Caco-2 (cell line): ENCODE data around the gene ZNF521. TPM values are rescaled to one million over a fixed set of nuclear protein-coding genes. Genes with fewer than 3 reads are reported as not detected.

ENCODE experiments used
- BruUV-seq: library from RNA; stranded (reverse); fragments of 400-500 nt; replicated peaks from 2 replicates; lab custom pipeline; 2021; lab: Mats Ljungman, UMichigan
- CTCF ChIA-PET: fragments of 300-600 bp; sonication (Branson Sonifier 250); formaldehyde crosslinking; loops from one replicate; lab custom pipeline; 2022; ENCODE audit warnings: antibody characterized with exemption; lab: Charles Lee
- POLR2A ChIA-PET: fragments of 300-600 bp; sonication (Branson Sonifier 250); formaldehyde crosslinking; loops from one replicate; lab custom pipeline; 2022; ENCODE audit warnings: antibody characterized with exemption; lab: Charles Lee
- DNase-seq, 2 experiments: peaks; one replicate each; pipeline versions ENCODE4 v3.0.0 to v3.0.0-alpha.2; 2020 to 2022
- H3K27me3 ChIP-seq: replicated peaks from 2 replicates; pipeline ENCODE4 v1.6.0; 2011; ENCODE audit warnings: low read length; ENCODE audit not compliant: control insufficient read depth, insufficient read depth
- H3K36me3 ChIP-seq: 2 replicates; pipeline ENCODE4 v1.5.1; 2011; ENCODE audit warnings: low read length; ENCODE audit not compliant: control insufficient read depth, insufficient read depth
- H3K4me1 ChIP-seq: fragments of 250-450 bp; sonication (Bioruptor Pico); 2 replicates; pipeline ENCODE4 v1.5.1; 2020; ENCODE audit warnings: mild to moderate bottlenecking
- H3K4me3 ChIP-seq: 2 replicates; pipeline ENCODE4 v1.5.1; 2011; ENCODE audit warnings: low read depth, mild to moderate bottlenecking, control low read depth, low read length
- H3K9me3 ChIP-seq: fragments of 250-450 bp; sonication (Bioruptor Pico); 2 replicates; pipeline ENCODE4 v1.5.1; 2020; ENCODE audit warnings: mild to moderate bottlenecking, moderate library complexity
- H3K27ac Mint-ChIP-seq: one replicate; pipeline ENCODE4 v1.8.0; 2022; ENCODE audit warnings: mixed read lengths; ENCODE audit not compliant: unreplicated experiment
- H3K27me3 Mint-ChIP-seq: one replicate; pipeline ENCODE4 v1.8.0; 2022; ENCODE audit warnings: mixed read lengths; ENCODE audit not compliant: insufficient read depth, unreplicated experiment
- H3K36me3 Mint-ChIP-seq: one replicate; pipeline ENCODE4 v1.8.0; 2022; ENCODE audit warnings: mild to moderate bottlenecking, mixed read lengths; ENCODE audit not compliant: insufficient read depth, unreplicated experiment
- H3K4me1 Mint-ChIP-seq: one replicate; pipeline ENCODE4 v1.8.0; 2022; ENCODE audit warnings: low read depth, mixed read lengths; ENCODE audit not compliant: unreplicated experiment
- H3K4me3 Mint-ChIP-seq: one replicate; pipeline ENCODE4 v1.8.0; 2022; ENCODE audit warnings: mild to moderate bottlenecking, moderate library complexity, mixed read lengths; ENCODE audit not compliant: unreplicated experiment
- H3K9me3 Mint-ChIP-seq: one replicate; pipeline ENCODE4 v1.8.0; 2022; ENCODE audit warnings: mixed read lengths; ENCODE audit not compliant: unreplicated experiment
- CTCF ChIP-seq, 2 experiments: fragments of 200-600 bp in 1 of 2; IDR thresholded peaks; 1 replicate in 1 of 2; 2 replicates in 1 of 2; pipeline versions ENCODE4 v1.5.1 to v1.8.0; 2011 to 2022; ENCODE audit warnings: antibody characterized with exemption in 1 of 2, control low read depth in 1 of 2, inconsistent platforms in 1 of 2, low read depth in 1 of 2, low read length in 1 of 2, mild to moderate bottlenecking in 1 of 2, moderate library complexity in 1 of 2; ENCODE audit not compliant: insufficient read depth in 1 of 2, severe bottlenecking in 1 of 2, unreplicated experiment in 1 of 2
- intact Hi-C: fragments of 100-400 bp; cut with micrococcal nuclease; formaldehyde crosslinking; loops from one replicate; pipeline ENCODE4 v1.10.0; 2022; ENCODE audit not compliant: unreplicated experiment
- total RNA-seq: library from RNA; stranded (reverse); gene quantifications from 2 replicates; pipeline ENCODE4 v1.2.3, GENCODE V29; 2022

ZNF521 gene
- total RNA-seq, 1 experiment from 2014 or later: not detected

GRCh38 chr18:25067275-25068025 lies 284.5 kb downstream of the ZNF521 start:
- Histone ChIP-seq H3K27me3 (no peaks in the 10 kb centered on the region), H3K4me1 (no peaks in the 10 kb centered on the region), H3K4me3 (no peak overlapping the region), H3K9me3 (no peaks in the 10 kb centered on the region), H3K36me3 (no peaks in the 10 kb centered on the region)
- no peak for TF ChIP-seq CTCF (IDR thresholded peaks at IDR 0.05; ENCODE audit: insufficient read depth in 1 of 2, low read depth in 1 of 2, low read length in 1 of 2, severe bottlenecking in 1 of 2, unreplicated experiment in 1 of 2)
- POLR2A ChIA-PET: no interaction called here
- no TSS peak for BruUV-seq
- Mint-ChIP-seq H3K27me3 (no peaks in the 10 kb centered on the region), H3K36me3 (no peaks in the 10 kb centered on the region), H3K4me1 (peaks cover 7% of the 10 kb centered on the region), H3K27ac (no peak overlapping the region), H3K4me3 (no peak overlapping the region), H3K9me3 (no peaks in the 10 kb centered on the region)
- CTCF ChIA-PET: no interaction called here
- DNase-seq: no peak
- intact Hi-C loops: no loop called here

GRCh38 chr18:25066516-25066915 lies 285.4 kb downstream of the ZNF521 start:
- Mint-ChIP-seq H3K36me3 (no peaks in the 10 kb centered on the region), H3K4me1 (peaks cover 2% of the 10 kb centered on the region), H3K27ac (no peak overlapping the region), H3K9me3 (no peaks in the 10 kb centered on the region), H3K4me3 (no peak overlapping the region), H3K27me3 (no peaks in the 10 kb centered on the region)
- Histone ChIP-seq H3K36me3 (no peaks in the 10 kb centered on the region), H3K4me1 (no peaks in the 10 kb centered on the region), H3K27me3 (no peaks in the 10 kb centered on the region), H3K4me3 (no peak overlapping the region), H3K9me3 (no peaks in the 10 kb centered on the region)
- intact Hi-C loops: no loop called here
- BruUV-seq: no TSS peak
- no peak for TF ChIP-seq CTCF (IDR thresholded peaks at IDR 0.05; ENCODE audit: insufficient read depth in 1 of 2, low read depth in 1 of 2, low read length in 1 of 2, severe bottlenecking in 1 of 2, unreplicated experiment in 1 of 2)
- POLR2A ChIA-PET: no interaction called here
- DNase-seq: no peak
- CTCF ChIA-PET: no interaction called here

GRCh38 chr18:25062720-25063119 lies 289.2 kb downstream of the ZNF521 start:
- Mint-ChIP-seq H3K4me3 (no peak overlapping the region), H3K4me1 (no peaks in the 10 kb centered on the region), H3K27ac (no peak overlapping the region), H3K27me3 (no peaks in the 10 kb centered on the region), H3K36me3 (no peaks in the 10 kb centered on the region), H3K9me3 (no peaks in the 10 kb centered on the region)
- ChIA-PET POLR2A (no interaction called here), CTCF (no interaction called here)
- Histone ChIP-seq H3K27me3 (no peaks in the 10 kb centered on the region), H3K4me3 (no peak overlapping the region), H3K9me3 (no peaks in the 10 kb centered on the region), H3K4me1 (no peaks in the 10 kb centered on the region), H3K36me3 (no peaks in the 10 kb centered on the region)
- intact Hi-C loops: no loop called here
- no peak for DNase-seq
- TF ChIP-seq CTCF (IDR thresholded peaks at IDR 0.05; ENCODE audit: insufficient read depth in 1 of 2, low read depth in 1 of 2, low read length in 1 of 2, severe bottlenecking in 1 of 2, unreplicated experiment in 1 of 2): no peak
- no TSS peak for BruUV-seq
